K562 (cell line): ENCODE results near the gene RPAIN. TPM values are rescaled to one million over a fixed set of nuclear protein-coding genes. Genes with fewer than 3 reads are reported as not detected.

ENCODE experiments used
- ATAC-seq: fragments of 200-7000 bp; cut with Tn5 transposase; 3 replicates; pipeline ENCODE4 v1.9.1; 2020; ENCODE audit warnings: moderate library complexity
- BruUV-seq: library from RNA; stranded (reverse); fragments of 400-500 nt; replicated peaks from 2 replicates; lab custom pipeline; 2021; lab: Mats Ljungman, UMichigan
- CTCF ChIA-PET: fragments of 300-600 bp; formaldehyde crosslinking; extraction: SDS; loops from one replicate; lab custom pipeline; 2021; ENCODE audit warnings: low intra/inter-chr PET ratio; lab: Yijun Ruan, JAX
- POLR2A ChIA-PET: fragments of 300-600, 350-650 bp; sonication (Branson Sonifier 250); formaldehyde crosslinking; extraction: SDS; loops from one replicate; lab custom pipeline; 2021; ENCODE audit warnings: antibody characterized with exemption, inconsistent platforms; lab: Yijun Ruan, JAX
- DNase-seq, 4 experiments: peaks; one replicate each; pipeline versions ENCODE4 v3.0.0 to v3.0.0-alpha.2; 2011 to 2018; ENCODE audit warnings: low spot score in 3 of 4, mixed read lengths in 3 of 4; ENCODE audit errors: extremely low read depth in 1 of 4
- FAIRE-seq: peaks from 2 replicates; lab custom pipeline; 2011; peaks lifted over from hg19 to GRCh38; lab: Jason Lieb, UNC
- H2AFZ ChIP-seq: 2 replicates; pipeline ENCODE4 v1.6.0; 2011; ENCODE audit warnings: low read depth, low read length, control low read depth, inconsistent platforms
- H3K27ac ChIP-seq: fragments of 200-600 bp; 3 replicates; pipeline ENCODE4 v1.8.0; 2011; ENCODE audit warnings: low read depth, mild to moderate bottlenecking, control low read depth, inconsistent platforms, low read length, moderate library complexity, mixed read lengths; ENCODE audit errors: extremely low read depth
- H3K27me3 ChIP-seq, 2 experiments: fragments of 300-600 bp in 1 of 2; 2 replicates in 1 of 2; 3 replicates in 1 of 2; pipeline versions ENCODE4 v1.6.0 to v1.8.0; 2011; ENCODE audit warnings: inconsistent platforms in 2 of 2, low read length in 2 of 2, mild to moderate bottlenecking in 1 of 2, mixed read lengths in 1 of 2, moderate library complexity in 1 of 2; ENCODE audit not compliant: control insufficient read depth in 2 of 2, insufficient read depth in 2 of 2
- H3K36me3 ChIP-seq: fragments of 300-600 bp; 3 replicates; pipeline ENCODE4 v1.8.0; 2011; ENCODE audit warnings: mild to moderate bottlenecking, low read length, inconsistent platforms; ENCODE audit not compliant: control insufficient read depth, insufficient read depth
- H3K4me1 ChIP-seq, 2 experiments: fragments of 200-600 bp in 1 of 2; replicated peaks in 1 of 2; 2 replicates in 1 of 2; 3 replicates in 1 of 2; pipeline versions ENCODE4 v1.5.1 to v1.8.0; 2011; ENCODE audit warnings: inconsistent platforms in 2 of 2, low read length in 2 of 2, mild to moderate bottlenecking in 1 of 2, mixed read lengths in 1 of 2, moderate library complexity in 1 of 2; ENCODE audit not compliant: control insufficient read depth in 2 of 2, insufficient read depth in 2 of 2
- H3K4me2 ChIP-seq: 2 replicates; pipeline ENCODE4 v1.6.1; 2011; ENCODE audit warnings: low read length, control low read depth, inconsistent platforms, mixed read lengths; ENCODE audit not compliant: insufficient read depth
- H3K4me3 ChIP-seq: fragments of 200-600 bp; sonication (generic), shearing (Covaris generic); 2 replicates; pipeline ENCODE4 v1.5.1; 2016; ENCODE audit warnings: control low read depth, inconsistent platforms
- H3K79me2 ChIP-seq: fragments of 200-600 bp; 3 replicates; pipeline ENCODE4 v1.8.0; 2011; ENCODE audit warnings: low read length, inconsistent platforms; ENCODE audit not compliant: control insufficient read depth, insufficient read depth
- H3K9ac ChIP-seq, 2 experiments: 2 replicates each; pipeline versions ENCODE4 v1.6.0 to v1.6.1; 2011; ENCODE audit warnings: low read depth in 2 of 2, low read length in 2 of 2, control low read depth in 1 of 2, inconsistent platforms in 1 of 2, mild to moderate bottlenecking in 1 of 2, mixed read lengths in 1 of 2; ENCODE audit not compliant: insufficient read depth in 1 of 2
- H3K9me1 ChIP-seq: one replicate; pipeline ENCODE4 v1.6.0; 2011; ENCODE audit warnings: inconsistent platforms, mild to moderate bottlenecking, low read length, moderate library complexity; ENCODE audit not compliant: control insufficient read depth, insufficient read depth
- H3K9me3 ChIP-seq: replicated peaks from 2 replicates; pipeline ENCODE4 v1.5.1; 2011; ENCODE audit warnings: low read depth, low read length, inconsistent platforms; ENCODE audit not compliant: control insufficient read depth, insufficient read depth
- H4K20me1 ChIP-seq: replicated peaks from 2 replicates; pipeline ENCODE4 v1.6.1; 2011; ENCODE audit warnings: low read length, inconsistent platforms, mixed read lengths; ENCODE audit not compliant: control insufficient read depth, insufficient read depth
- E2F4 ChIP-seq: sonication (generic); formaldehyde crosslinking; IDR thresholded peaks from 2 replicates; pipeline ENCODE4 v1.8.0; 2022; ENCODE audit warnings: mild to moderate bottlenecking, low read depth, missing genetic modification reagents
- FOXP1 ChIP-seq: sonication (generic); formaldehyde crosslinking; IDR thresholded peaks from 2 replicates; pipeline ENCODE4 v1.8.0; 2022; ENCODE audit warnings: mild to moderate bottlenecking, missing genetic modification reagents
- NEUROD1 ChIP-seq: fragments of 150-350 bp; IDR thresholded peaks from 2 replicates; pipeline ENCODE4 v1.6.1; 2014; ENCODE audit warnings: borderline replicate concordance, low read length, low read depth; ENCODE audit not compliant: partially characterized antibody
- WGBS: fragments of 100-300 bp; shearing (Covaris generic); methylation state at CpG from one replicate; pipeline ENCODE4 v1.1.6; 2016; ENCODE audit warnings: low coverage, mixed read lengths; ENCODE audit not compliant: insufficient coverage; ENCODE audit errors: missing lambda C conversion rate; 5-methylcytosine and 5-hydroxymethylcytosine counted together
- in situ Hi-C: fragments of 300-500 bp; cut with MboI; formaldehyde crosslinking; loops from 4 replicates; pipeline ENCODE4 v1.15.0; 2018; ENCODE audit warnings: inconsistent platforms, mixed read lengths
- intact Hi-C: fragments of 100-400 bp; cut with micrococcal nuclease; formaldehyde crosslinking; loops from 2 replicates; pipeline ENCODE4 v1.14.2; 2022
- polyA plus RNA-seq, 8 experiments: library from polyadenylated mRNA; depleted of rRNA in 4 of 8; stranded (reverse) in 5 of 8; unstranded in 3 of 8; fragments of >200 nt; fragmentation: Nextera tagmentation in 2 of 8; fragmentation: Illumina TruSeq in 1 of 8; extraction: Ambion mirVana in 2 of 8; extraction: Trizol in 1 of 8; gene quantifications; 2 replicates each; pipeline versions ENCODE4 v1.2.1 to v1.2.3, GENCODE V29; 2011 to 2014; ENCODE audit warnings: inconsistent platforms in 1 of 8, missing spikeins in 1 of 8
- total RNA-seq, 7 experiments: library from RNA; depleted of rRNA in 6 of 7; stranded (reverse); fragments of >200 nt in 6 of 7; fragmentation: Illumina TruSeq in 2 of 7; extraction: Trizol in 2 of 7; gene quantifications; 2 replicates each; pipeline versions ENCODE4 v1.2.1 to v1.2.3, GENCODE V29; 2011 to 2021; ENCODE audit warnings: low replicate concordance in 1 of 7
- TF ChIP-seq, protein P1 (sequence below), 2 experiments: fragments of 450-650 bp in 1 of 2; sonication (generic) in 1 of 2; formaldehyde crosslinking; conservative IDR thresholded peaks; 2 replicates each; pipeline versions ENCODE4 v1.4.0 to v1.8.1; 2020 to 2022; ENCODE audit warnings: mild to moderate bottlenecking in 1 of 2, missing genetic modification reagents in 1 of 2

Gene RPAIN
- total and polyA plus RNA-seq, 9 of the 15 experiments (the other 6 are each of a cell fraction or from before 2014, with no cell fraction given), result 27.3 to 63.7 (median 38.5) TPM

GRCh38 chr17:5466295-5466694 is 46.3 kb downstream of the RPAIN start:
- H3K4me1 ChIP-seq, result peaks cover 4 to 6% of the 10 kb centered on the region in 2 experiments; a peak in 4 of 5 replicates
- H2AFZ ChIP-seq, result no peak overlapping the region
- intact Hi-C loops, result no loop called here
- no peak for TF ChIP-seq FOXP1 (CRISPR knock-in tag)
- TF ChIP-seq NEUROD1, result no peak
- no peak for TF ChIP-seq E2F4
- TF ChIP-seq, all 486 proteins: peak for 0
- no peak overlapping the region for H3K4me3 ChIP-seq
- 0 out of 2 replicates have a peak, but pooled peaks cover 2% of the 10 kb centered on the region for H4K20me1 ChIP-seq
- no TSS peak for BruUV-seq
- H3K27ac ChIP-seq, result no peak overlapping the region
- ChIA-PET CTCF (no interaction called here), POLR2A (interaction anchor here (0.6 to 1.6 kb wide), 3 partner anchors 12 to 825 kb away, joined by 3 to 5 read pairs (median 4); no protein-coding TSS in a partner anchor)
- peak overlapping the region in 1 of 2 experiments; percentile 83; a peak in 1 of 4 replicates for H3K9ac ChIP-seq
- peak overlapping the region; percentile 93 for H3K4me2 ChIP-seq
- H3K9me3 ChIP-seq, result no peaks in the 10 kb centered on the region
- WGBS, result 77% methylated on average over 4 of the region's 4 CpGs
- H3K36me3 ChIP-seq, result peaks cover 38% of the 10 kb centered on the region; the same call in 2 of the 3 replicates
- no peak for DNase-seq
- ATAC-seq, result no peak
- H3K27me3 ChIP-seq, result no peaks in the 10 kb centered on the region
- in situ Hi-C loops, result no loop called here
- H3K79me2 ChIP-seq, result peaks cover 66% of the 10 kb centered on the region
- FAIRE-seq, result no peak
- H3K9me1 ChIP-seq, result no peaks in the 10 kb centered on the region

DNA sequence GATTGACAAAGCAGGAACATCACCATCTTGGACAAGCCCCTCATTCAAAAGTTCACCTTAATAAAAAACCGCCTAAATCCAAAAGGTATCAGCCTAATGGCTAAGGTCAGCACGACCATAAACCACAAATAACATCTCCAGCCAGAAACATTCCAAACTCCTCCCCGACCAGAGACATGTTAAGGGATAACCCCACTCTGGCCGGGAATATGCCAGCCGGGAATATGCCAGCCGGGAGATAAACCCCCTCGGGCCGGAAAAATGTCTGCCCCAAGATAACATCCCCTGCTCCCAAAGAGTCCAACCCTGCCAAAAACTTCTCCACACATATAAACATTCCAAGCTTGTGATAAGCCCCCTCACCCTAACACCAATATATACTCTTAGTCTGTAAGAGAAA is 47.4 kb downstream of the RPAIN start:
- FAIRE-seq, result no peak
- Histone ChIP-seq H3K9me3 (no peaks in the 10 kb centered on the region), H3K27ac (no peak overlapping the region; the same call in 2 of the 3 replicates), H3K79me2 (peaks cover 63% of the 10 kb centered on the region), H3K4me3 (peak overlapping the region; percentile 97), H3K4me2 (peak overlapping the region; percentile 93), H4K20me1 (0 out of 2 replicates have a peak, but pooled peaks cover 2% of the 10 kb centered on the region), H3K9me1 (no peaks in the 10 kb centered on the region), H3K36me3 (peaks cover 32% of the 10 kb centered on the region; the same call in 2 of the 3 replicates), H3K27me3 (no peaks in the 10 kb centered on the region), H3K9ac (peak overlapping the region; percentile 83 to 94; a peak in 3 of 4 replicates), H3K4me1 (peaks cover 4 to 6% of the 10 kb centered on the region in 2 experiments; a peak in 4 of 5 replicates), H2AFZ (no peak overlapping the region)
- WGBS, result 3% methylated on average over 7 of the region's 8 CpGs
- intact Hi-C loops (no loop called here), in situ Hi-C loops (no loop called here)
- POLR2A ChIA-PET, result interaction anchor here (1.1 to 2.3 kb wide), 2 partner anchors 18 to 969 kb away, joined by 3 to 15 read pairs; partner anchors contain the start of genes DERL2 and MIS12
- no peak for DNase-seq
- ATAC-seq, result no peak
- BruUV-seq, result no TSS peak
- CTCF ChIA-PET, result no interaction called here
- TF ChIP-seq, protein P1, sequence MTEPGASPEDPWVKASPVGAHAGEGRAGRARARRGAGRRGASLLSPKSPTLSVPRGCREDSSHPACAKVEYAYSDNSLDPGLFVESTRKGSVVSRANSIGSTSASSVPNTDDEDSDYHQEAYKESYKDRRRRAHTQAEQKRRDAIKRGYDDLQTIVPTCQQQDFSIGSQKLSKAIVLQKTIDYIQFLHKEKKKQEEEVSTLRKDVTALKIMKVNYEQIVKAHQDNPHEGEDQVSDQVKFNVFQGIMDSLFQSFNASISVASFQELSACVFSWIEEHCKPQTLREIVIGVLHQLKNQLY (CRISPR knock-in tag; conservative IDR thresholded peaks at IDR 0.05), result no peak
